ENCODE data around the gene LIPT2.
A peak's percentile ranks its signal among the peaks of the same experiment; 100 is the strongest.

Gene LIPT2

GRCh38 chr11:74464746-74465145 is 28.8 kb downstream of the LIPT2 start:
- DNase-seq, result no peak

GRCh38 chr11:74463216-74463615 is 30.3 kb downstream of the LIPT2 start:
- no peak for DNase-seq

- DNase-seq, result no peak
Observed at GRCh38 chr11:74462631-74463030, 30.9 kb downstream of the LIPT2 start.

GRCh38 chr11:74462009-74462408 is 31.5 kb downstream of the LIPT2 start:
- DNase-seq, result no peak

GRCh38 chr11:74460481-74461154 is 32.9 kb downstream of the LIPT2 start:
- no peak for DNase-seq

GRCh38 chr11:74460065-74460464 is 33.5 kb downstream of the LIPT2 start:
- DNase-seq, result no peak

GRCh38 chr11:74459584-74459983 is 33.9 kb downstream of the LIPT2 start:
- DNase-seq, result no peak

GRCh38 chr11:74457356-74457755 is 36.2 kb downstream of the LIPT2 start:
- DNase-seq, result no peak

GRCh38 chr11:74453373-74453975 is 40.0 kb downstream of the LIPT2 start:
- DNase-seq, result peak; percentile 10 to 47

- no peak for DNase-seq
Observed at GRCh38 chr11:74452366-74452765, 41.2 kb downstream of the LIPT2 start.

GRCh38 chr11:74450318-74450717 is 43.2 kb downstream of the LIPT2 start:
- DNase-seq, result no peak

GRCh38 chr11:74449369-74449931 is 44.1 kb downstream of the LIPT2 start:
- peak; percentile 32 to 66 for DNase-seq

- DNase-seq, result no peak
Observed at GRCh38 chr11:74447720-74448119, 45.8 kb downstream of the LIPT2 start.

- DNase-seq, result no peak
Observed at GRCh38 chr11:74446532-74446938, 47.0 kb downstream of the LIPT2 start.

- DNase-seq, result no peak
Observed at GRCh38 chr11:74444173-74444826, 49.2 kb downstream of the LIPT2 start.

- DNase-seq, result peak in 1 of 2 experiments; percentile 33
Observed at GRCh38 chr11:74443071-74443864, 50.3 kb downstream of the LIPT2 start.

GRCh38 chr11:74442636-74443035 is 50.9 kb downstream of the LIPT2 start:
- no peak for DNase-seq

Measured in NCI-H1930 (cell line).